Esophagus (tissue), 2 donors: ENCODE measurements around the gene ATP5F1D. TPM values are rescaled to one million over a fixed set of nuclear protein-coding genes. Genes with fewer than 3 reads are reported as not detected.

ENCODE experiments used
- H3K27ac ChIP-seq, 2 donors: one replicate each; pipeline ENCODE4 v1.5.1; 2013; ENCODE audit warnings: low read depth in 2 of 2, mild to moderate bottlenecking in 2 of 2, inconsistent platforms in 1 of 2, low read length in 1 of 2, moderate library complexity in 1 of 2
- H3K27me3 ChIP-seq, 2 donors: one replicate each; pipeline ENCODE4 v1.6.1; 2013; ENCODE audit warnings: low read length in 2 of 2, control low read depth in 1 of 2, mild to moderate bottlenecking in 1 of 2; ENCODE audit not compliant: insufficient read depth in 2 of 2, control insufficient read depth in 1 of 2
- H3K36me3 ChIP-seq, 2 donors: one replicate each; pipeline ENCODE4 v1.6.1; 2013; ENCODE audit warnings: low read length in 1 of 2; ENCODE audit not compliant: control insufficient read depth in 2 of 2, insufficient read depth in 2 of 2
- H3K4me1 ChIP-seq, 2 donors: one replicate each; pipeline ENCODE4 v1.6.1; 2013; ENCODE audit warnings: low read length in 1 of 2; ENCODE audit not compliant: control insufficient read depth in 2 of 2, insufficient read depth in 2 of 2
- H3K4me3 ChIP-seq, 2 donors: one replicate each; pipeline ENCODE4 v1.5.1; 2013; ENCODE audit warnings: low read length in 2 of 2, mild to moderate bottlenecking in 2 of 2, low read depth in 1 of 2, moderate library complexity in 1 of 2
- H3K9me3 ChIP-seq, 2 donors: one replicate each; pipeline ENCODE4 v1.6.1; 2013; ENCODE audit warnings: mild to moderate bottlenecking in 2 of 2, low read depth in 1 of 2, low read length in 1 of 2, moderate library complexity in 1 of 2; ENCODE audit not compliant: control insufficient read depth in 2 of 2, insufficient read depth in 1 of 2
- WGBS, 2 donors: extraction: QIAGEN DNeasy Blood & Tissue Kit; methylation state at CpG; one replicate each; pipeline ENCODE4 v1.1.7; 2013; 5-methylcytosine and 5-hydroxymethylcytosine counted together
- polyA plus RNA-seq, 2 donors: library from polyadenylated mRNA; stranded (reverse); fragments of 200-250 nt; gene quantifications; one replicate each; pipeline ENCODE4 v1.2.3, GENCODE V29; 2013
- donor health status: healthy with polysubstance abuse.
- donor health status: Bipolar disorder and iron deficiency.

ATP5F1D gene
- polyA plus RNA-seq, 2 donors: 234 to 289 TPM

DNA sequence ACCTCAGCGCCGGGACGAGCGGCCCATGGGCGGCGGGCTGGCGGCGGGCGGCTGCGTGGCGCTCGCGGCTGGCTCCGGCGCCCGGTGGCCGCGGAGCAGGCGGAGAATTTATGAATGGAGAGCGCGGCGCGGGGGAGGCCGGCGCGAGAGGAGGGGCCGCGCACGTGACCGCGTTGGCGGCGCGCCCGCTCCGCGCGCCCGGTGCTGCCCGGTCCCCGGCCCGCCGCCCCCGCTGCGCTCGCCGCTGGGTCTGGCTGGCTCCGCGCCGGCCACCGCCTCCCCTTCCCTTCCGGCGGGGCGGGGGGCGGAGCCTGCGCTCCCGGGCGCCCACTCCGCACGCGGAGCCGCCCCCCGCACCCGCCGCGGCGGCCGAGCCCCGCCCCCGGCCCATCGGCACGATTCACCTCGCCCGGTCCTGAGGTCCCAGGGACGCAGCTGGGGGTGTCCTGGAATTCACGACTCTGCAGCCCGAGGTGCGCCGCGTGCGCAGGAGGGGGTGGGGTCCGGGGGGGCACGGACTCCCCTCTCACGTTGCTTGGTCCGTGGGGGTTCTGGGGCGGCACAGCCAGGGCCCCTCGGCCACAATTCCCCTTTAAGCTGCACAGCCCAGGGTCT is 3.7 kb upstream of the ATP5F1D start, which contains the start of gene CBARP:
Gene CBARP, minus strand, starts transcription at position 252 of the 615 bp plus-strand sequence. CDS start 1,905 bp downstream, outside the sequence.
- H3K36me3 ChIP-seq: peaks cover 0 to 4% of the 10 kb centered on the region in 2 donors
- H3K4me1 ChIP-seq: peaks cover 2 to 34% of the 10 kb centered on the region in 2 donors
- H3K27ac ChIP-seq: peak within 1 kb of the TSS in 1 of 2 donors; percentile 45
- 1 to 3% methylated on average over 35 to 87 of the region's 87 CpGs for WGBS, 2 donors
- peak within 1 kb of the TSS; percentile 52 to 56 for H3K4me3 ChIP-seq
- H3K9me3 ChIP-seq: no peaks in the 10 kb centered on the region
- H3K27me3 ChIP-seq: no peaks in the 10 kb centered on the region

DNA sequence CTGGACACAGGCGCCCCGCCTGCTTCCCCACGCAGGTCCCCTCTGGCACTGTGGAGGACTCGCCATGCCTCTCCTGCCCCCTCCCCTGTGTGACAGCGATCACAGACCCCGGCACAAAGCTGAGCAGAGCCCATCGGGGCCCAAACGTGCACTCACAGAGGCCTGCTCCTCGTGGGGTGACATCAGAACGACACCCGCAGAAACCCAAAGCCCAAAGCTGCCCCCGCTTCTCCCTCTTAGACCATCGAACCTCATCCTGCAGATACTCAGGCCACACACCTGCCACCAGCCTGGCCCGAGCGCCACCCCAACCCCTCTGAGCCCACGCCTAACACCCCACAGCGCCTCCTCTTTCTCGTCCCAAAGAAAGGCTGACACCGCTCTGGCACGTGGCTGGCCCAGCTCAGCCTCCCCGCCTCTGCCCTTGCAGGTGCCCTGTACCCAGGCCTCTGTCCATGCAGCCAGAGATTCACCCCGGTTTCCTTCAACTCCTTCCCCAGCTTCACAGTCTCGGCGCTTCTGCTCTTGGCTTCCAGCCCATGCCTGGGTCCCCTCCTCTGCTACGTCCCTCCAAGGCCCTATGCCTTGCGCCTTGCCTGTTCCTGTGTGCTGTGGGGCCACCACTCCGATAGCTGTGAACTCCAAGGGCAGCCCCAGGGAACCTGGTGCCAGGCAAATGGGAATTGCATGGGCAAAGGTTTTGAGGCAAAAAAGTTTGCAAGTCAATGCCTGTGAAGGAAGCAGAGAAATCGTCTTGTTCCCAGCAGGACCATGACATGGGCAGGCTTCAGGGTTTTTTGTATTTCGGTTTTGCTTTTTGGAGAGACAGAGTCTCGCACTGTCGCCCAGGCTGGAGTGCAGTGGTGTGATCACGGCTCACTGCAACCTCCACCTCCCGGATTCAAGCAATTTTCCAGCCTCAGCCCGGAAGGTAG is 2.9 kb upstream of the ATP5F1D start:
- H3K4me1 ChIP-seq: peaks cover 2 to 29% of the 10 kb centered on the region in 2 donors
- no peaks in the 10 kb centered on the region for H3K9me3 ChIP-seq
- H3K36me3 ChIP-seq: peaks cover 0 to 4% of the 10 kb centered on the region in 2 donors
- no peaks in the 10 kb centered on the region for H3K27me3 ChIP-seq
- 53 to 57% methylated on average over 34 of the region's 34 CpGs for WGBS, 2 donors
- peak overlapping the region in 1 of 2 donors; percentile 19 for H3K4me3 ChIP-seq
- H3K27ac ChIP-seq: peak overlapping the region in 1 of 2 donors; percentile 45

DNA sequence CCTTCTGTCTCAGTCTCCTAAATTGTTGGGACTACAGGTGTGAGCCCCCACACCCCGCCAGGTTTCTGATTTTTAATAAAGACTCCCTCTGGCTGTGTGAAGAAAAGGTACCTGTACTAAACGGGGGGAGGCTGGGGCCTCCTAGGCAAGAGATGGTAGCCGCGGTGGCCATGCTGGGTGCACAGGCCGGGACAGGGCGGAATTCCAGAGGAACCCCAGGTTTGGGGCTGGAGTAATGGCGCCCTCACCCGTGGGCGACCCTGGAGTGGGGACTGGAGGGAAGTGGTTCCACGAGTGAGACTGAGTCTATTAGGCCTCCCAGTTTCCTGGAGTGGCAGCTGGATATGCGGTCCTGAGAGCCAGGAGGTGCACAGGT is 2.1 kb upstream of the ATP5F1D start:
- Histone ChIP-seq H3K4me1 (peaks cover 2 to 31% of the 10 kb centered on the region in 2 donors), H3K27me3 (no peaks in the 10 kb centered on the region), H3K27ac (peak overlapping the region; percentile 66 to 78)

DNA sequence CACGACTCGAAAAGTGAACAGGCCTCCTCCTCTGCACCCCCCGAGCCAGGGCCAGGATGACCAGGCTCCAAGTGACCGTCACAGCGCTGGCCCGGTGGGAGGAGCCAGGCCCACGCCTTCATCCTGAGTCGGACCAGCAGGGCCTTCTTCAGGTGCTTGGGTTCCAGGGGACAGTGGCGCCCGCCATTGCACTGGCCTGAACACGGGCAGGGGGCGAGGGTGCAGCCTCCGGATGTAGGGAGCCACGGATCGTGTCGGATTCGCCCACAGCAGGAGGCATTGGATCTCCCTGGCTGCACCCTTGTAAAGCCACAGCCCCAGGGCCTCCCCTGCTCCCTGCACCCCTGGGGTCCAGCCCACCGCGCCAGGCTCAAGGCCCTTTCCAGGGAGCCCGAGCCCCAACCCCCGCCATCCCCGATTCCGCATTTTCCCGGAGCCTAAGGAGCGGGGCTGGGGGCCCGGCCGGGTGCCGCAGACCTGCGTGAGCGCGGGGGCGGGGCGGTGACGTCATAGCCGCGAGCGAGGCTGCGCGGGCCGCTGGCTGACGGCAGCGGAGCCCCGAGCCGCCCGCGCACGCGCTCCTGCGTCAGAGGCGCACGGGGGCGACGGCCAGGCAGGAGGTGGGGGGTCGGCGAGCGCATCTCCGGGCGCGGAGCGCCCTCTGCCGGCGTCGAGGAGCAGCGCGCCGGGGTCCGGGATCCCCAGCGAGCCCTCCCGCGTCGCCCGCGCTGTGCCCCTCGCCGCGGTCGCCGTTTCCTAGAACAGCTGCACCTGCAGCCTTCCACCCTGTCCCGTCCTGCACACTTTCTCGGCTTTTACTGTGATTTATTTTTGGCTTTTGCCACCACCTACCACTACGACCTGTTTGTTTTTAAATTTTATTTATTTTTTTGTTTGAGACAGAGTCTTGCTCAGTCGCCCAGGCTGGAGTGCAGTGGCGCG is 1.5 kb upstream of the ATP5F1D start:
- 9 to 15% methylated on average over 68 to 84 of the region's 84 CpGs for WGBS, 2 donors
- peak overlapping the region in 1 of 2 donors; percentile 13 for H3K4me3 ChIP-seq

More for the DNA sequence above, 2.1 kb upstream of the ATP5F1D start:
- Histone ChIP-seq H3K36me3 (peaks cover 0 to 4% of the 10 kb centered on the region in 2 donors), H3K4me3 (no peak overlapping the region), H3K9me3 (no peaks in the 10 kb centered on the region)
- 67 to 75% methylated on average over 11 of the region's 11 CpGs for WGBS, 2 donors

DNA sequence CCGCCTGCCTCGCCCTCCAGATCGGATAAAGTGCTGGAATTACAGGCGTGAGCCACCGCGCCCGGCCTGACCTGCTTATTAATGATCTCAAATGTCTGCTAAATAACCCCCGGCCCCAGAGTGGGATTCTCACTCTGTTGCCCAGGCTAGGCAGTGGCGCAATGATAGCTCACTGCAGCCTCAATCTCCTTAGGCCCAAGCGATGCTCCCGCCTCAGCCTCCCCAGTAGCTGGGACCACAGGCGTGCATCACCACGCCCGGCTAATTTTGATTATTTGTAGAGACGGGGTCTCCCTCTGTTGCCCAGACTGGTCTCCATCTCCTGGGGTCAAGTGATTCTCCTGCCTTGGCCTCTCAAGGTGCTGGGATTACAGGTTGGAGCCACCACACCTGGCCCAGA is 626 bp upstream of the ATP5F1D start:
- no peak overlapping the region for H3K27ac ChIP-seq
- peaks cover 5 to 29% of the 10 kb centered on the region in 2 donors for H3K4me1 ChIP-seq
- H3K27me3 ChIP-seq: no peaks in the 10 kb centered on the region
- H3K4me3 ChIP-seq: no peak overlapping the region
- H3K9me3 ChIP-seq: no peaks in the 10 kb centered on the region
- 52% methylated on average over 15 of the region's 15 CpGs for WGBS, 2 donors
- no peaks in the 10 kb centered on the region for H3K36me3 ChIP-seq

More for the DNA sequence above, 1.5 kb upstream of the ATP5F1D start:
- Histone ChIP-seq H3K4me1 (peaks cover 2 to 31% of the 10 kb centered on the region in 2 donors), H3K36me3 (no peaks in the 10 kb centered on the region), H3K27me3 (no peaks in the 10 kb centered on the region), H3K9me3 (no peaks in the 10 kb centered on the region), H3K27ac (peak overlapping the region; percentile 66 to 78)

DNA sequence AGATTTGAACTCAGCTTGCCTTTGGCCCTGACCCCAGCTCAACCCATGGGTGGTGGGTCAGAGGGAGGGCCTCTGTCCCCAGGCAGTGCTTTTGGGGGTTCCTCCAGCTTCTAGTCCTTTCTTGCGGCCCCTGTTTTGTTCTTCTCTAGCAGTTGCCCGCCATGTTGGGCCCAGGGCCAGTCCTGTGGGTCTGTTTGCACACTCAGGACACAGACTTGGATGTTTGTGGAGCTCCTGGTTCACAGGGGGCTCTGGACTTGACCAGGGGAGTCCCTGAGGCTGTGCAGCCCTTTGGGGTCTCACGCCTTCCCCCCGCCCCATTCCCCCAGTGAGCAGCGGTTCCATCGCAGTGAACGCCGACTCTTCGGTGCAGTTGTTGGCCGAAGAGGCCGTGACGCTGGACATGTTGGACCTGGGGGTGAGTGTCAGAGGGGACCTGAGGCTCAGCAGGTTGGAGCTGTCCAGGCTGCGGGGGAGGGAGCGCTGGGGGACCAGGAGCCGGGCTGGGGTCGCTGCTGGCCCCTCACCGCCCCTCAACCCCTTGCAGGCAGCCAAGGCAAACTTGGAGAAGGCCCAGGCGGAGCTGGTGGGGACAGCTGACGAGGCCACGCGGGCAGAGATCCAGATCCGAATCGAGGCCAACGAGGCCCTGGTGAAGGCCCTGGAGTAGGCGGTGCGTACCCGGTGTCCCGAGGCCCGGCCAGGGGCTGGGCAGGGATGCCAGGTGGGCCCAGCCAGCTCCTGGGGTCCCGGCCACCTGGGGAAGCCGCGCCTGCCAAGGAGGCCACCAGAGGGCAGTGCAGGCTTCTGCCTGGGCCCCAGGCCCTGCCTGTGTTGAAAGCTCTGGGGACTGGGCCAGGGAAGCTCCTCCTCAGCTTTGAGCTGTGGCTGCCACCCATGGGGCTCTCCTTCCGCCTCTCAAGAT is 2.5 kb downstream of the ATP5F1D start:
- H3K4me3 ChIP-seq: peak overlapping the region; percentile 19 to 48

DNA sequence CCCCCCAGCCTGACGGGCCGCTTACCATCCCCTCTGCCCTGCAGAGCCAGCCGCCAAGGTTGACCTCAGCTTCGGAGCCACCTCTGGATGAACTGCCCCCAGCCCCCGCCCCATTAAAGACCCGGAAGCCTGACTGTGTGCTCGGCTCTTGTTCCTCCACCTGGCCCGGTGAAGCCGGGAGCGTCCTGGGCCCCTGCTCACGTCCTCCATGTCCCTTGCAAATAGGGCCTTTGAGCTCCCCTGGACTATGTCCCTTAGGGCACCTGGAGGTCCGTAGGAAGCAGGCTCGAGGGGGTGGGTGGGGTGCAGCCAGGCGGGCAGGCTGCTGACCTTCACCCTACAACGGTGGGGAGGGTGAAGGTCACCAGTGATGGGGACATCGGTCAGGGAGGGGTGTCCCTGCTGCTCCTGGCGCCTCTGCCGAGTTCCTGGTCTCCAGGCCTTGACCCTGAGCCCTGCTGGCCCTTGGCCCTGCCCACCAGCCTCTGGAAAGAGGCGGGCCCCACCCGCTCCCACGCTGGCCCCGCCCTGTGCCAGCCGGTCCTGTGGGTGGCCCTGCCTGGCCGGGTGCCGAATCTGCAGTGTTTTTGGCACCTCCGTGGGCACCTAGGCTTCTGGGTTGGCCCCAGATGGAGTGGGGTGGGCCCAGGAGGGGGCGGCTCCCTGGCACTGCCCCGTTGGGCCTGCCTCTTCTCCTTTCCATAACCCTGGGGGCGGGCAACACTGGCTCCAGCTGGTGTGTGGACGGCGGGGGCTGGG is 3.3 kb downstream of the ATP5F1D start:
- no peaks in the 10 kb centered on the region for H3K27me3 ChIP-seq
- 12% methylated on average over 31 of the region's 31 CpGs for WGBS, 2 donors
- H3K27ac ChIP-seq: peak overlapping the region; percentile 88 to 96
- H3K36me3 ChIP-seq: no peaks in the 10 kb centered on the region
- peaks cover 5 to 31% of the 10 kb centered on the region in 2 donors for H3K4me1 ChIP-seq
- no peaks in the 10 kb centered on the region for H3K9me3 ChIP-seq
- peak overlapping the region; percentile 19 to 48 for H3K4me3 ChIP-seq

More for the DNA sequence above, 2.5 kb downstream of the ATP5F1D start:
- Histone ChIP-seq H3K9me3 (no peaks in the 10 kb centered on the region), H3K4me1 (peaks cover 5 to 31% of the 10 kb centered on the region in 2 donors), H3K27me3 (no peaks in the 10 kb centered on the region), H3K36me3 (no peaks in the 10 kb centered on the region), H3K27ac (peak overlapping the region; percentile 88 to 96)
- 38 to 39% methylated on average over 33 of the region's 33 CpGs for WGBS, 2 donors
